Stimulated activated naive CD8-positive, alpha-beta T cell treated with anti-CD3 and anti-CD28 coated beads, Interleukin-15, Interleukin-2, amounts not matched to agents 100 ng/mL and 50 ng/mL, for 24 hours (primary cell): ENCODE results near the gene CASZ1.

Experiments used
- H3K27ac Mint-ChIP-seq: one replicate; pipeline ENCODE4 v1.8.0; 2021; ENCODE audit warnings: mild to moderate bottlenecking, mixed read lengths
- H3K27me3 Mint-ChIP-seq: one replicate; pipeline ENCODE4 v1.8.0; 2021; ENCODE audit warnings: mixed read lengths
- H3K36me3 Mint-ChIP-seq: one replicate; pipeline ENCODE4 v1.8.0; 2021; ENCODE audit warnings: low read depth, mixed read lengths
- H3K4me1 Mint-ChIP-seq: one replicate; pipeline ENCODE4 v1.8.0; 2021; ENCODE audit warnings: low read depth, mixed read lengths
- H3K4me3 Mint-ChIP-seq: one replicate; pipeline ENCODE4 v1.8.0; 2021; ENCODE audit warnings: mild to moderate bottlenecking, mixed read lengths
- H3K9me3 Mint-ChIP-seq: one replicate; pipeline ENCODE4 v1.8.0; 2021; ENCODE audit warnings: mixed read lengths

CASZ1 gene, protein sequence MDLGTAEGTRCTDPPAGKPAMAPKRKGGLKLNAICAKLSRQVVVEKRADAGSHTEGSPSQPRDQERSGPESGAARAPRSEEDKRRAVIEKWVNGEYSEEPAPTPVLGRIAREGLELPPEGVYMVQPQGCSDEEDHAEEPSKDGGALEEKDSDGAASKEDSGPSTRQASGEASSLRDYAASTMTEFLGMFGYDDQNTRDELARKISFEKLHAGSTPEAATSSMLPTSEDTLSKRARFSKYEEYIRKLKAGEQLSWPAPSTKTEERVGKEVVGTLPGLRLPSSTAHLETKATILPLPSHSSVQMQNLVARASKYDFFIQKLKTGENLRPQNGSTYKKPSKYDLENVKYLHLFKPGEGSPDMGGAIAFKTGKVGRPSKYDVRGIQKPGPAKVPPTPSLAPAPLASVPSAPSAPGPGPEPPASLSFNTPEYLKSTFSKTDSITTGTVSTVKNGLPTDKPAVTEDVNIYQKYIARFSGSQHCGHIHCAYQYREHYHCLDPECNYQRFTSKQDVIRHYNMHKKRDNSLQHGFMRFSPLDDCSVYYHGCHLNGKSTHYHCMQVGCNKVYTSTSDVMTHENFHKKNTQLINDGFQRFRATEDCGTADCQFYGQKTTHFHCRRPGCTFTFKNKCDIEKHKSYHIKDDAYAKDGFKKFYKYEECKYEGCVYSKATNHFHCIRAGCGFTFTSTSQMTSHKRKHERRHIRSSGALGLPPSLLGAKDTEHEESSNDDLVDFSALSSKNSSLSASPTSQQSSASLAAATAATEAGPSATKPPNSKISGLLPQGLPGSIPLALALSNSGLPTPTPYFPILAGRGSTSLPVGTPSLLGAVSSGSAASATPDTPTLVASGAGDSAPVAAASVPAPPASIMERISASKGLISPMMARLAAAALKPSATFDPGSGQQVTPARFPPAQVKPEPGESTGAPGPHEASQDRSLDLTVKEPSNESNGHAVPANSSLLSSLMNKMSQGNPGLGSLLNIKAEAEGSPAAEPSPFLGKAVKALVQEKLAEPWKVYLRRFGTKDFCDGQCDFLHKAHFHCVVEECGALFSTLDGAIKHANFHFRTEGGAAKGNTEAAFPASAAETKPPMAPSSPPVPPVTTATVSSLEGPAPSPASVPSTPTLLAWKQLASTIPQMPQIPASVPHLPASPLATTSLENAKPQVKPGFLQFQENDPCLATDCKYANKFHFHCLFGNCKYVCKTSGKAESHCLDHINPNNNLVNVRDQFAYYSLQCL (N-terminal part only)

GRCh38 chr1:10796029-10796944 lies at the start of gene CASZ1:
Gene CASZ1, minus strand, starts transcription at chr1:10796646. Its CDS starts 102,757 bp downstream, at chr1:10693889.
- Mint-ChIP-seq H3K4me1 (peaks cover 17% of the 10 kb centered on the region), H3K4me3 (no peak within 1 kb of the TSS), H3K27me3 (peaks cover 69% of the 10 kb centered on the region)

GRCh38 chr1:10843697-10844096 lies 47.3 kb upstream of the CASZ1 start:
- Mint-ChIP-seq H3K27ac (no peak overlapping the region), H3K9me3 (peaks cover 7% of the 10 kb centered on the region), H3K27me3 (peaks cover 11% of the 10 kb centered on the region), H3K4me1 (no peaks in the 10 kb centered on the region), H3K36me3 (no peaks in the 10 kb centered on the region), H3K4me3 (no peak overlapping the region)

More at GRCh38 chr1:10796029-10796944, at the start of gene CASZ1:
- H3K9me3 Mint-ChIP-seq = no peaks in the 10 kb centered on the region
- H3K36me3 Mint-ChIP-seq = no peaks in the 10 kb centered on the region
- H3K27ac Mint-ChIP-seq = no peak within 1 kb of the TSS

DNA sequence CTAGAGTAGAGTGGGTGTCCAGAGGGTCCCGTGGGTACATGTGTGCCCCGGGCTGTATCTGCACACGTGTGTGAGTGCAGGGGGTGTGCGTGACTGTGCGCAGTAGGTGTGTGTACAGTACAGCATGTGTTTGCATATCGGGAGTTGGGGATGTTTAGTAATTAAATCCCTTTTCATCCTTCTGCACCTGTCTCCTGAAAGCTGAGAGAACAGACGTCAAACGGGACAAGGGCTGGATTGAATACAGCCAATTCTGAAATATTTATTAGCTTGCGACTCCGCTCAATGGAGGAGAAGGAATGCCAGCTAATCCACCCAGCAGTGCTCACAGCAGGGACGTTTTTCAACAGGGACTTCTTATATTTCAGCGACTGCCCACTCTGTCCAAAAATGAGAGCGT lies 44.7 kb upstream of the CASZ1 start:
- no peaks in the 10 kb centered on the region for H3K36me3 Mint-ChIP-seq
- no peak overlapping the region for H3K27ac Mint-ChIP-seq
- no peak overlapping the region for H3K4me3 Mint-ChIP-seq
- peaks cover 24% of the 10 kb centered on the region for H3K27me3 Mint-ChIP-seq
- peaks cover 7% of the 10 kb centered on the region for H3K9me3 Mint-ChIP-seq
- no peaks in the 10 kb centered on the region for H3K4me1 Mint-ChIP-seq

DNA sequence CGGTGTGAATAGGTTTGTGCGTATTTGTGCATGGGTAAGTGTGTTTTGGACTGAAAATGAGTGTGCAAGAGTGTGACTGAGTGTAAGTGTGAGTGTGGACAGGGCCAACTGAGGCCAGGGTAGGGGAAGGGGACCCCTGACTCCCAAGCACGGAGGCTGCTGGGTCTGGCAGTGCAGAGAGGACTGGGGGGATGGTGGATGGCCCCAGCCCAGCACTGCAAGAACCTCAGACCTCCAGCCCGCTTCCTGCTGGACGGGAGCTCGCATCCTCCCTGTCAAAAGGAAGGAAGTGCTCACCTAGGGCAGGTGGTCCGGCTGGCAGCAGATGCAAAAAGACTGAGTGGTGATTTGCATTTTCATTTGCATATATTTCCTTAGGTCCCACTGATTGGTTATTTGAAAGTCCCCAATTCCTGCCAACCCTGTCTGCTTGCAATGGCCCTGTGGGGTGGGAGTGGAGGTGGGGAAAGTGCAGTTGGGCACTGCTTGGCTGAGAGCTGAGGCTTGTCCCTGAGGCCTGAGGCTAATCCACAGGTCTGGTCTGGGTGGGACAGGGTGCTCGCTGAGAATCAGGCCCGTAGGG lies 42.8 kb upstream of the CASZ1 start:
- H3K9me3 Mint-ChIP-seq = peaks cover 7% of the 10 kb centered on the region
- no peaks in the 10 kb centered on the region for H3K4me1 Mint-ChIP-seq
- H3K4me3 Mint-ChIP-seq = no peak overlapping the region
- no peaks in the 10 kb centered on the region for H3K36me3 Mint-ChIP-seq
- H3K27ac Mint-ChIP-seq = no peak overlapping the region
- H3K27me3 Mint-ChIP-seq = peaks cover 27% of the 10 kb centered on the region

- no peak overlapping the region for H3K27ac Mint-ChIP-seq
- H3K9me3 Mint-ChIP-seq = peaks cover under 1% of the 10 kb centered on the region
- H3K27me3 Mint-ChIP-seq = peaks cover 33% of the 10 kb centered on the region
- no peaks in the 10 kb centered on the region for H3K4me1 Mint-ChIP-seq
- no peaks in the 10 kb centered on the region for H3K36me3 Mint-ChIP-seq
- H3K4me3 Mint-ChIP-seq = no peak overlapping the region
These were observed 42.1 kb upstream of the CASZ1 start for GRCh38 chr1:10838541-10838940.

DNA sequence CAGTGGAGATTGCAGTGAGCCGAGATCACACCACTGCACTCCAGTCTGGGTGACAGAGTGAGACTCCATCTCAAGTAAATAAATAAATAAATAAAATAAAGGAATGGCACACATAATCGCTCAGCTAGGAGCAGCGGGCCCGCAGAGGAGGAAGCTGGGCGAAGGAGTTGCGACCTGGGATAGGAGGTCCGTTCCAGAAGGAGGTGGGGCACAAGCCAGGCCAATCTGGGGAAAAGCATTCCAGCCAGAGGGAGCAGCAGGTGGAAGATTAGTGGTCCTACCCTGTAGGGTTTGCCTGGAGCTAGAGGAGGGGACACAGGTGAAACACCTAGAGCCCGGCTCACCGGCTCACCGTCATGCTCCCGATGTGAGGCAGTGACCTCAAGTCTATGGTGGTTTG lies 40.3 kb upstream of the CASZ1 start:
- H3K27ac Mint-ChIP-seq = no peak overlapping the region
- H3K27me3 Mint-ChIP-seq = peaks cover 30% of the 10 kb centered on the region
- no peak overlapping the region for H3K4me3 Mint-ChIP-seq

DNA sequence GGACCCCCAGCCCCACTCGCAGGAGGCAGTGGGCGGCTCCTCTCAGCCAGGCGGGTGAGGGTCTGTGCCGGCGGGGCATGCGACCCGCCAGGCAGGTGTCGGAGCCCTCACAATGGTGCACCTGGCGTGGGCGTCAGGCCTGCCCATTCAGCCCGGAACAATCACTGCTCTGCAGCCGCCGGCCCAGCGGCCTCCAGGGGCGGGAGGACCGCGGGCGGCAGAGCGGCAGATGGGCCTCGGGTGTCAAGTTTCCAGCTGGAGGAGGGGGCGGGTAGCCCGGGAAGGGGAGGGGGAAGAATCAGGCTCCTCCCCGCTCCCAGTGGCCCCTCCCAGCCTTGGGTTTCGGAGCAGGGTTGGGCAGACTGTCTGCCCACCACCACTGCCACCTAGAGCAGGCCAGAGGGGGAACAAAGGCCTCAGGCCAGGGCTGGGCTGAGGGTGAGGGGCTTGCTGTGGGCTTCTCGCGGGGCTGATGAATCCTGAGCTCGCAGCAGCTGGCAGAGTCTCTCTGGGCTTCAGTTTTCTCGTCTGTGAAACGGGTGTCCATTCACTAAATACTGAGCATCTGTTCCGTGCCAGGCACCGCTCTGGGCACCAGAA lies 39.5 kb upstream of the CASZ1 start:
- no peak overlapping the region for H3K4me3 Mint-ChIP-seq
- no peaks in the 10 kb centered on the region for H3K9me3 Mint-ChIP-seq
- H3K36me3 Mint-ChIP-seq = no peaks in the 10 kb centered on the region
- peaks cover 30% of the 10 kb centered on the region for H3K27me3 Mint-ChIP-seq
- no peaks in the 10 kb centered on the region for H3K4me1 Mint-ChIP-seq
- H3K27ac Mint-ChIP-seq = no peak overlapping the region

More for the DNA sequence above, 40.3 kb upstream of the CASZ1 start:
- Mint-ChIP-seq H3K36me3 (no peaks in the 10 kb centered on the region), H3K4me1 (no peaks in the 10 kb centered on the region), H3K9me3 (no peaks in the 10 kb centered on the region)

- no peaks in the 10 kb centered on the region for H3K9me3 Mint-ChIP-seq
- H3K27me3 Mint-ChIP-seq = peaks cover 30% of the 10 kb centered on the region
- H3K4me3 Mint-ChIP-seq = no peak overlapping the region
- no peaks in the 10 kb centered on the region for H3K4me1 Mint-ChIP-seq
- H3K27ac Mint-ChIP-seq = no peak overlapping the region
- no peaks in the 10 kb centered on the region for H3K36me3 Mint-ChIP-seq
These were observed 39.0 kb upstream of the CASZ1 start for GRCh38 chr1:10835421-10835820.

DNA sequence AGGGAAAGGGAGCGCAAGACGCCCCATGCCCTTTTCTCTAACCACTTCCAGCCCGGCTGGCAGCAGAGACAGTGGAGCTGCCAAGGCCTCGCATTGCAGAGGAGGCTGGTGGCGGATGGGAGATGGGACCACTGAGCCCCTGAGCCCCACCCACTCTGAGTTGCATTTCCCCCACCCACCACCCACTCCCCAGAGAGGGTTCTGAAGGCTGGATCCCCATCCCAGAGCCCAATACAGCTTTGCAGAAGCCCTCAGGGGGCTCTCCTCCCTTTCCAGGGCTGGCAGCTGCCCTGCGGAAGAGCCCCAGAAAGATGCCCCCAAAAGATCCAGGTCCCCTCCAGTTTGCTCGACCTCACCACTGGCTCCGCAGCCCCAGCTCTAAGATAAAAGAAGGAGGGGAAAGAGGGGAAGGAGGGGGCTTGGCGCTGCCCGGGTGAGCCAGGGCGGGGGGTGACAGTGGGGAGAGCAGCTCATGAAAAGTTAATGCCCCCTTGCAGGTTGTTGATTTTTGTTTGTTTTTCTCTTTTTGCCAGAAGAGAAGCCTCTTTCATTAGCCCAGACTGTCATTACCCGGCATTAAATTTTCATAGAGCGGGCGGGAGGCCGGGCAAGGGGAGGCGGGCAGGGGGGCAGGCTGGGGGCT lies 38.4 kb upstream of the CASZ1 start:
- Mint-ChIP-seq H3K36me3 (no peaks in the 10 kb centered on the region), H3K9me3 (no peaks in the 10 kb centered on the region), H3K4me1 (no peaks in the 10 kb centered on the region), H3K4me3 (no peak overlapping the region), H3K27me3 (peaks cover 30% of the 10 kb centered on the region), H3K27ac (no peak overlapping the region)

DNA sequence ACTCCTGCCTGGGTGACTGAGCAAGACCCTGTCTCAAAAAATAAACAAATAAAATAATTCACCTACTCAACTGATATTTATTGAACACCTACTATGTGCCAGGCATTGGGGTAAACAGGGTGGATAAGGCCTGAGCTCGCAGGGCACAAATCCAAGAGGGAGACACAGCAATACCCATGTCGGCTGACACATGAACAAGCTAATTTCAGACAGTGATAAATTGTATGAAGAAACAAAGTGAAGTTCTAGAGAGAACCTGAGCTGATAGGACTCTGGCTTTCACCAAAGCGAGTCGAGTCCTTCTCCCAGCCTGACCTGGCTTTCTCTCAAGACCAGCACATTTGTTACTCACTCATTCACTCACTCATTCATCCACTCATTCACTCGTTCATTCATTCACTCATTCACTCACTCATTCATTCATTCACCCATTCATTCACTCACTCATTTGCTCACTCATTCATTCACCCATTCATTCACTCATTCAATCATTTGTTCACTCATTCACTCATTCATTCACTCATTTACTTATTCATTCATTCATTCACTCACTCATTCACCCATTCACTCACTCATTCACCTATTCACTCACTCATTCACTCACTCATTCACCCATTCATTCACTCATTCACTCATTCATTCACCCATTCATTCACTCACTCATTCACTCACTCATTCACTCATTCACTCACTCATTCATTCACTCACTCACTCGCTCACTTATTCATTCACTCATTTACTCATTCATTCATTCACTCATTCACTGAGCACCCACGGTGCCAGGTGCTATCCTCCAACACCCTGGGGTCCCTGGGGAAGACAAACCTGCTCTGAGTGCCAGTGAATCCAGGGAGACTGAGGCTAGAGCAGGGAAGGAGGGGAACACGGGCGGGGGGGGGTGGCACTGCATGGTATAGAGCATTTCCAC lies 37.4 kb upstream of the CASZ1 start:
- H3K4me1 Mint-ChIP-seq = no peaks in the 10 kb centered on the region
- H3K9me3 Mint-ChIP-seq = no peaks in the 10 kb centered on the region
- no peaks in the 10 kb centered on the region for H3K36me3 Mint-ChIP-seq
- H3K27me3 Mint-ChIP-seq = peaks cover 34% of the 10 kb centered on the region
- H3K4me3 Mint-ChIP-seq = no peak overlapping the region
- H3K27ac Mint-ChIP-seq = no peak overlapping the region

DNA sequence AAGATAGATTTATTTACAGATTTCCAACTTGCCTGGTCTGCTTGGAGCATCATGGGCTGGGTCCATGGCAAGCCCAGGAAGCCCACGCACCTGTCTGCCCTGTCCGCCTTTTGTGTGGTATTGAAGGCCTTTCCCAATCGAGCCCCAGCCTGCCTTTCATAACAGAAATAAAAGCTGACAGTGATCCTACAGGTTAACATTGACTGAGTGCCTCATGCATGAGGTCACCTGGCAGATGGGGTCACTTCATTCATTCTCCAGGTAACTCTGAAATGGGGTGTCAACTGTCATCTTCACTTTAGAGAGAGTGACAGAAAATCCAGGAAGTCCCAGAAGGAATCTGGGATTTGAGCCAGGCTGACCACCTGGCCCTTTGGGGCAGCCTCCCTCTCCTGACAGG lies 36.3 kb upstream of the CASZ1 start:
- Mint-ChIP-seq H3K4me3 (no peak overlapping the region), H3K4me1 (no peaks in the 10 kb centered on the region), H3K9me3 (no peaks in the 10 kb centered on the region), H3K27ac (no peak overlapping the region), H3K36me3 (no peaks in the 10 kb centered on the region), H3K27me3 (peaks cover 32% of the 10 kb centered on the region)

DNA sequence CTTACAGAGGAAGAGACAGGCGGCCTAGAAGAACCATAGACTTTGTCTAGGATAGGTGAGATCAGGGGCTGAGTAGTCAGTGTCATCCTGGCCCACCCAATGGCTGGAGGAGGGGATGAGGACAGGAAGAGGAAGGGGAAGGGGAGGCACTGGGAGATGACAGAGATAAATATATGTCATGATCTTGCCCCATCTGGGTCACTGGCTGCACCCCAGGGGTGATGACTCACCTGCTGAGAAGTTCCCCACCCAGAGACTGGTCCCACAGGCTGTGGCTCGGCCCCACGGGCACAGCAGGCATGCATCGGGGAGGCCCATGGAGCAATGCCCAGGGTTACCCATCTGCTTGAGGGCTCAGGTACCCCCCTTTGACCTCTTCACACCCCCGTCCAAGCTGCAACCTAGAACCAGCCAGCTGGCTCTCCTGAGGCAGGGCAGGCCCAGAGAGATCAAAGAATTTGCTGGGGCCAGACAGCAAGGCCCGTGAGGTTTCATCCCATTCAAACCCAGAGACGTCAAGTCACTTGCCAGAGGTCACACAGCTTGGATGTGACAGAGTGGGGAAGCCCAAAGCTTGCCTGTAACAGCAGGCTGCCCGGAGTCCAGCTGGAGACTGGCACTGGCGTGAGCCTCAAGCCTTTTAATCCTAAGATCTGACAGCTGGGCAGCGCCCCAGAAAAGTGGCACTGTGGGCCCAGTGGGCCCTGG lies 34.7 kb upstream of the CASZ1 start:
- Mint-ChIP-seq H3K4me1 (no peaks in the 10 kb centered on the region), H3K36me3 (no peaks in the 10 kb centered on the region), H3K4me3 (no peak overlapping the region), H3K9me3 (no peaks in the 10 kb centered on the region), H3K27ac (no peak overlapping the region), H3K27me3 (peaks cover 24% of the 10 kb centered on the region)
